Measurements from ENCODE around the gene EYA2. TPM values are rescaled to one million over a fixed set of nuclear protein-coding genes. Genes with fewer than 3 reads are reported as not detected.

Gene EYA2
- total and polyA plus RNA-seq, 7 donors: 1.2 to 11.8 (median 3.3) TPM

DNA sequence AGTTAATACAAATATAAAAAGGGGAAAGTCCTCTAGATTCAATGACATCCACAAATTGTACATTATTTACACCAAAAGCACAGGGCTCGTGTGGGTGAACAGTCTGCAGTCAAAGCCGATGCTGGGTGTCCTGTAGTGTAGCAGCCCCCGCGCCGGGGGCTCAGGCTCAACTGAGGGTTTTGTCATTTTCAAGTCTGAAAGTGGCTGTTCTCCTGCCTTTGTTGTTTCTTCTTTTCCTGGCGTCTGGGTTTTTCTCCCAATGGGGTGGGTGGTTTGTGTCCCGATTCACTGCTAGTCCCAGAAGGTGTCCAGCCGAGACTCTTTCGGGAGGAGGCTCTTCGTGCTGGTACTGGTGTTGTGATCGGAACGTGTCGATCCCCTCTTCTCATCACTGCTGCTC, 315.8 kb downstream of the EYA2 start:
- TF ChIP-seq, protein P1, sequence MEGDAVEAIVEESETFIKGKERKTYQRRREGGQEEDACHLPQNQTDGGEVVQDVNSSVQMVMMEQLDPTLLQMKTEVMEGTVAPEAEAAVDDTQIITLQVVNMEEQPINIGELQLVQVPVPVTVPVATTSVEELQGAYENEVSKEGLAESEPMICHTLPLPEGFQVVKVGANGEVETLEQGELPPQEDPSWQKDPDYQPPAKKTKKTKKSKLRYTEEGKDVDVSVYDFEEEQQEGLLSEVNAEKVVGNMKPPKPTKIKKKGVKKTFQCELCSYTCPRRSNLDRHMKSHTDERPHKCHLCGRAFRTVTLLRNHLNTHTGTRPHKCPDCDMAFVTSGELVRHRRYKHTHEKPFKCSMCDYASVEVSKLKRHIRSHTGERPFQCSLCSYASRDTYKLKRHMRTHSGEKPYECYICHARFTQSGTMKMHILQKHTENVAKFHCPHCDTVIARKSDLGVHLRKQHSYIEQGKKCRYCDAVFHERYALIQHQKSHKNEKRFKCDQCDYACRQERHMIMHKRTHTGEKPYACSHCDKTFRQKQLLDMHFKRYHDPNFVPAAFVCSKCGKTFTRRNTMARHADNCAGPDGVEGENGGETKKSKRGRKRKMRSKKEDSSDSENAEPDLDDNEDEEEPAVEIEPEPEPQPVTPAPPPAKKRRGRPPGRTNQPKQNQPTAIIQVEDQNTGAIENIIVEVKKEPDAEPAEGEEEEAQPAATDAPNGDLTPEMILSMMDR (IDR thresholded peaks at IDR 0.05): no peak
- TF ChIP-seq EP300 (IDR thresholded peaks at IDR 0.05) (no peak), POLR2A (IDR thresholded peaks at IDR 0.05) (no peak), POLR2AphosphoS5 (IDR thresholded peaks at IDR 0.05) (no peak)
- WGBS, 2 donors: 96 to 97% methylated on average over 13 of the region's 13 CpGs
- H3K4me3 ChIP-seq: no peak overlapping the region
- no peak overlapping the region for H3K27ac ChIP-seq
- no peaks in the 10 kb centered on the region for H3K27me3 ChIP-seq
- H3K4me1 ChIP-seq: no peaks in the 10 kb centered on the region
- no peak for DNase-seq
- no peaks in the 10 kb centered on the region for H3K9me3 ChIP-seq
- H3K36me3 ChIP-seq: peaks cover 0 to 73% (median 41%) of the 10 kb centered on the region in 4 donors
- intact Hi-C loops (cut with DNase I): no loop called here

DNA sequence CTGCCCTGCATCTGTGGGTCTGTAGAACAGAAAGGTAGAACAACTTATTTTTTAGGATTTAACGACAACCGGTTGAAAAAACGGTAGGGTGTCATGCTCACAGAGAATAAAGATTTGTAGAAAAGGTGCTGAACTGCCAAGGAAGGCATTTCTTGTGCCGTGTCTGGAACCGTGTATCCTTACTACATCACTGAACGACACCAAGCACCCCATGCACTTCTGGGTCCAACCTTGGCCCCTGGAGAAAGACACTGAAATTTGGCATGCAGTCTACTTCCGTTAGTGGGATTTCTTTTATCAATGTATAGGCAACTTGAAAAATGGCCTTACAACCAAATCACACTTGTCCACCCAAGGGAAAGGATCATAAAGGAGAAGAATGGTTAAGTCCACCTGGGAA, 316.4 kb downstream of the EYA2 start:
- Histone ChIP-seq H3K27me3 (no peaks in the 10 kb centered on the region), H3K4me3 (no peak overlapping the region), H3K27ac (no peak overlapping the region), H3K9me3 (no peaks in the 10 kb centered on the region), H3K36me3 (peaks cover 0 to 79% (median 41%) of the 10 kb centered on the region in 4 donors), H3K4me1 (no peaks in the 10 kb centered on the region)
- intact Hi-C loops (cut with DNase I): no loop called here
- 93 to 95% methylated on average over 7 of the region's 7 CpGs for WGBS, 2 donors
- TF ChIP-seq, protein P1 (IDR thresholded peaks at IDR 0.05): no peak
- no peak for TF ChIP-seq EP300 (IDR thresholded peaks at IDR 0.05)
- TF ChIP-seq POLR2AphosphoS5 (IDR thresholded peaks at IDR 0.05): no peak
- TF ChIP-seq POLR2A (IDR thresholded peaks at IDR 0.05): no peak
- no peak for DNase-seq

DNA sequence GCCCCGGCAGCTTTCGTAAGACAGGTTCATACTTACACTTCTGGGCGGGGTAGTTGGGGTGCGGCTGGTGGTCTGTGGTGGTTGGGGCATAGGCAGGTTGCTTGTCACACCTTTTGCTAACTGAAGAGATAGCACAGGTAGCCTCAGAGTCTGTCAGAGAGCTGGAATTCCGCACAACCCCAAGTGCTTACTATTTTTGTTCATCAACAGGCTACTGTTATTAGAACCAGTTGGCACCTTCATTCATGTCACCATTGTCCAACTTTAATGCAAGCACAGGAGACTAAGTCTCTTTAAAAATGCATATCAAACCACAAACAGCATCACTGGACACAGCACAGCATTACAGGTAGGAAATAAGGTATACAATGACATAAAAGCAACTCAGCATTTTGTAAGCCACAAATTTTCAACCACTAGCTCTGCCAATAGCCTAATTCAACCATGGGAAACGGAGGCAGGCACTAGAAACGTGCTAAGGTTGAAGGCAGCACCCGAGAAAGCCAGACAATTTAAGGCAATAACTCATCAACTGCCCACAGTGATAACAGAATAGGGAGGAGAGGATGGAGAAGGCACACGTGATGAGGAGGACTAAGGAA, 318.1 kb downstream of the EYA2 start:
- intact Hi-C loops (cut with DNase I): no loop called here

DNA sequence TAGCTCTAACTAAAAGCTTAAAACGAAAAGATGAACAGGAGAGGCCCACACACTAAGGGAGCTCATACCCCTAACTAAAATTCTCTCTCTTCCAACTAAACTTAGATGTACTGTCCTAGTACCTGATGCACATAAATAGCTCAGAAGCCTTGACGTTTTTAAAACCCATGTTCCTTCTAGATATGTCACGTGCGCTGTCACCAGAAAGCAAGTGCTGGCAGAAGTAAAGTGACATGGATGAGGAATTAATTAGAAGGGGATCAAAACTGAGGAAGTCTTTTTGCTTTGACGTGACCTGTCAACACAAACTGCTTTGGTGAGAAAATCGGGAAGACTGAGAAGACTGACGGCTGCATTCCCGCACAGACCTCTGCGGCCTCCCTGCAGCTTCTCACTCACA, 319.3 kb downstream of the EYA2 start:
- Histone ChIP-seq H3K9me3 (no peaks in the 10 kb centered on the region), H3K27ac (no peak overlapping the region), H3K4me1 (peaks cover 0 to 10% (median 0%) of the 10 kb centered on the region in 4 donors), H3K27me3 (no peaks in the 10 kb centered on the region), H3K36me3 (peaks cover 0 to 98% (median 38%) of the 10 kb centered on the region in 4 donors), H3K4me3 (no peak overlapping the region)
- DNase-seq: no peak
- 95 to 97% methylated on average over 9 of the region's 9 CpGs for WGBS, 2 donors
- intact Hi-C loops (cut with DNase I): no loop called here
- TF ChIP-seq EP300 (IDR thresholded peaks at IDR 0.05): no peak
- no peak for TF ChIP-seq POLR2A (IDR thresholded peaks at IDR 0.05)
- TF ChIP-seq, protein P1 (IDR thresholded peaks at IDR 0.05): no peak
- no peak for TF ChIP-seq POLR2AphosphoS5 (IDR thresholded peaks at IDR 0.05)

More for the DNA sequence above, 318.1 kb downstream of the EYA2 start:
- no peak for DNase-seq
- WGBS, 2 donors: 91 to 92% methylated on average over 9 of the region's 9 CpGs
- Histone ChIP-seq H3K27me3 (no peaks in the 10 kb centered on the region), H3K4me3 (no peak overlapping the region), H3K4me1 (peaks cover 0 to 1% (median 0%) of the 10 kb centered on the region in 4 donors), H3K36me3 (peaks cover 0 to 95% (median 41%) of the 10 kb centered on the region in 4 donors), H3K9me3 (no peaks in the 10 kb centered on the region), H3K27ac (no peak overlapping the region)
- TF ChIP-seq POLR2AphosphoS5 (IDR thresholded peaks at IDR 0.05) (no peak), POLR2A (IDR thresholded peaks at IDR 0.05) (no peak), EP300 (IDR thresholded peaks at IDR 0.05) (no peak)
- TF ChIP-seq, protein P1 (IDR thresholded peaks at IDR 0.05): no peak

Measured in sigmoid colon (tissue), 7 donors.